Activated CD4-positive, alpha-beta memory T cell treated with anti-CD3 and anti-CD28 coated beads for 36 hours (primary cell): Measurements from ENCODE around the gene LRBA. TPM values are rescaled to one million over a fixed set of nuclear protein-coding genes. Genes with fewer than 3 reads are reported as not detected.
"Not testable (repeated sequence)": the region's sequence is repeated elsewhere in the genome, so short reads cannot be mapped to it uniquely, and the experiment has no call there.

Experiments used
- CTCF ChIA-PET: fragments of 350-600 bp; sonication (Branson Sonifier 250); formaldehyde crosslinking; loops from one replicate; lab custom pipeline; 2021; ENCODE audit warnings: antibody characterized with exemption, inconsistent platforms; lab: Charles Lee
- POLR2A ChIA-PET: fragments of 350-600 bp; sonication (Branson Sonifier 250); formaldehyde crosslinking; loops from one replicate; lab custom pipeline; 2021; ENCODE audit warnings: antibody characterized with exemption; lab: Charles Lee
- DNase-seq: peaks from one replicate; pipeline ENCODE4 v3.0.0-alpha.2; 2020
- H3K27ac Mint-ChIP-seq: one replicate; pipeline ENCODE4 v1.8.0; 2021; ENCODE audit warnings: mixed read lengths
- H3K27me3 Mint-ChIP-seq: one replicate; pipeline ENCODE4 v1.8.0; 2021; ENCODE audit warnings: mixed read lengths
- H3K36me3 Mint-ChIP-seq: one replicate; pipeline ENCODE4 v1.8.0; 2021; ENCODE audit warnings: mixed read lengths
- H3K4me1 Mint-ChIP-seq: one replicate; pipeline ENCODE4 v1.8.0; 2021; ENCODE audit warnings: low read depth, mixed read lengths
- H3K4me3 Mint-ChIP-seq: one replicate; pipeline ENCODE4 v1.8.0; 2021; ENCODE audit warnings: mild to moderate bottlenecking, mixed read lengths
- H3K9me3 Mint-ChIP-seq: one replicate; pipeline ENCODE4 v1.8.0; 2021; ENCODE audit warnings: mixed read lengths
- intact Hi-C: fragments of 100-400 bp; cut with micrococcal nuclease; formaldehyde crosslinking; loops from one replicate; pipeline ENCODE4 v1.15.1; 2023
- total RNA-seq, 2 experiments: library from RNA; stranded (reverse); gene quantifications; one replicate each; pipeline ENCODE4 v1.2.3, GENCODE V29; 2021

The LRBA gene
- total RNA-seq, 2 experiments from 2014 or later, result 62.4 to 63.7 TPM

DNA sequence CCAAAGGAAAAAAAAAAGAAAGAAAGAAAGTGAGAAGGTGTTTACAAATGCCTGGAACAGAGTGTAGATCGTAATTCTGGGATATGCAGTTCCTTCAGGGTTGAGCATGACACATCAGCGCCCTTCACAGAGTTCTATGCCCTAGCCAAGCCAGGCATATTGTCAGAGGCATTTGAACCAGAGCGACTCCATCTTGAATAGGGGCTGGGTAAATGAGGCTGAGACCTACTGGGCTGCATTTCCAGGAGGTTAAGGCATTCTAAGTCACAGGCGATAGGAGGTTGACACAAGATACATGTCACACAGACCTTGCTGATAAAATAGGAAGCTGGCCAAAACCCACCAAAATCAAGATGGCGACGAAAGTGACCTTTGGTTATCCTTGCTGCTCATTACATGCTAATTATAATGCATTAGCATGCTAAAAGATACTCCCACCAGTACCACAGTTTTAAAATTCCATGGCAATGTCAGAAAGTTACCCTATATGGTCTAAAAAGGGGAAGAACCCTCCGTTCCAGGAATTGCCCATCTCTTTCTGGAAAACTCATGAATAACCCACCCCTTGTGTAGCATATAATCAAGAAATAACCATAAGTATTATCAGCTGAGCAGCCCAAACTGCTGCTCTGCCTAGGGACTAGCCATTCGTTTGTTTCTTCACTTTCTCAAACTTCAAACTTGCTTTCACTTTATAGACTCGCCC is 23.5 kb upstream of the LRBA start:
- CTCF ChIA-PET, result no interaction called here
- no peak overlapping the region for H3K4me3 Mint-ChIP-seq
- intact Hi-C loops, result no loop called here
- no peak overlapping the region for H3K27ac Mint-ChIP-seq
- peaks cover 3% of the 10 kb centered on the region for H3K4me1 Mint-ChIP-seq
- DNase-seq, result no peak
- no peaks in the 10 kb centered on the region for H3K27me3 Mint-ChIP-seq
- H3K36me3 Mint-ChIP-seq, result no peaks in the 10 kb centered on the region
- POLR2A ChIA-PET, result no interaction called here
- no peaks in the 10 kb centered on the region for H3K9me3 Mint-ChIP-seq

DNA sequence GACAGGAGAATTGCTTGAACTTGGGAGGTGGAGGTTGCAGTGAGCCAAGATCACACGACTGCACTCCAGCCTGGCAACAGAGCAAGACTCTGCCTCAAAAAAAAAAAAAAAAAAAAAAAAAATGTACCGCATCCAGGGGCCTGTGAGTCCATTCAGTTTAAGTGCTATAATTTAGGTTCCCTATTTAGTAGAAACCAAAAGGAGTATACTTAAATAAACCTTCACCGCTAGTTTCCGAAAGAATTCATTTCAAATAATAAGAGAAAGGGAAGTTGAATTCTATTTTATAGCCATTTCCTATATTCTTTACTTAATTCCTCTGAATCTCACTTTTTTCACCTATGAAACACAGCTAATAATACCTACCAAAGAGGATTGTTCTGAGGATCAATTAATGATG is 20.8 kb upstream of the LRBA start:
- intact Hi-C loops, result no loop called here
- Mint-ChIP-seq H3K36me3 (no peaks in the 10 kb centered on the region), H3K4me1 (peaks cover 16% of the 10 kb centered on the region), H3K4me3 (no peak overlapping the region), H3K27me3 (no peaks in the 10 kb centered on the region), H3K9me3 (no peaks in the 10 kb centered on the region), H3K27ac (no peak overlapping the region)
- DNase-seq, result no peak
- CTCF ChIA-PET, result no interaction called here
- POLR2A ChIA-PET, result no interaction called here

DNA sequence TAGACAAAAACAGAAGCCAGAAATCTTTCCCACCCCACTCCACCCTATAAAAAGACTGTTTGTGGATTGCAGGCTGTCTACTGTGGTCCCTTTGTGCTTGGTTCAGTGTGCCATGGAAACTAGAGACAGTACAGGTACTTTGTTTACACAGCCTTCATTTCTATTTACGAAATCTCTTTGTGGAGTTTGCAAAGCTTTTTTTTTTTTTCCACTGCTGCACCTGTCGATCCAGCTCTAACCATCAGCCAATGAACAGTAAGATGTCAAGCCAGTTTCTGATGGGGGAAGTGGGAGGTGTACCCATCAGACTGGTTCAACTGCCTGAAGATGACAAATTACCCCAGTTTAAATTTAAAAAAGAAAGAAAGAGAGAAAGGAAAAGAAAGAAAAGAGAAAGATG is 20.2 kb upstream of the LRBA start:
- Mint-ChIP-seq H3K27ac (no peak overlapping the region), H3K4me1 (peaks cover 22% of the 10 kb centered on the region), H3K9me3 (no peaks in the 10 kb centered on the region), H3K4me3 (no peak overlapping the region), H3K36me3 (no peaks in the 10 kb centered on the region), H3K27me3 (no peaks in the 10 kb centered on the region)
- ChIA-PET POLR2A (interaction anchor here (0.6 kb wide), 1 partner anchor 47 kb away, joined by 4 read pairs; no protein-coding TSS in a partner anchor), CTCF (interaction anchor here (0.7 kb wide), 1 partner anchor 75 kb away, joined by 3 read pairs; no protein-coding TSS in a partner anchor)
- intact Hi-C loops, result no loop called here
- no peak for DNase-seq

DNA sequence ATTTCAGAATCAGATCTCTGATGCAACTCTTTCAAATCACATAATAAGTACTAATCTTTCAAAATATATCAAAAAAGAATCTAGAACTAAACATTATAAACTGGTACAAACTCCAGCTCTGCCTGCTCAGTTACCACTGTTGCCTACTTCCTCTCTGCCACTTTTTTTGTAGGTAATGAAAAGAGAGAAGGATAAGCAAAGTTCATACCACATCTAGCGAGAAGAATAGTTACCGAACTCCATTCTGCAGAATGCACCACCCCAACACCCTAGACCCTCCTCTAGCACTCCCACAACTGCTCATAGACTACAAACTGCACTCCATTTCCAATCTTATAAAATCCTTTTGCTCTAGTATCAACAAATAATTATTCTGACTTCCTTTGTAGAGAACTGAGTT is 19.7 kb upstream of the LRBA start:
- ChIA-PET POLR2A (interaction anchor here (0.6 kb wide), 1 partner anchor 47 kb away, joined by 4 read pairs; no protein-coding TSS in a partner anchor), CTCF (interaction anchor here (0.7 kb wide), 1 partner anchor 74 kb away, joined by 3 read pairs; no protein-coding TSS in a partner anchor)
- Mint-ChIP-seq H3K4me1 (peaks cover 26% of the 10 kb centered on the region), H3K4me3 (no peak overlapping the region), H3K9me3 (no peaks in the 10 kb centered on the region), H3K27ac (no peak overlapping the region), H3K27me3 (no peaks in the 10 kb centered on the region), H3K36me3 (no peaks in the 10 kb centered on the region)
- no peak for DNase-seq
- intact Hi-C loops, result loop anchor here (5.0 kb wide), 3 partner anchors 148 to 1048 kb away; no protein-coding TSS in a partner anchor

DNA sequence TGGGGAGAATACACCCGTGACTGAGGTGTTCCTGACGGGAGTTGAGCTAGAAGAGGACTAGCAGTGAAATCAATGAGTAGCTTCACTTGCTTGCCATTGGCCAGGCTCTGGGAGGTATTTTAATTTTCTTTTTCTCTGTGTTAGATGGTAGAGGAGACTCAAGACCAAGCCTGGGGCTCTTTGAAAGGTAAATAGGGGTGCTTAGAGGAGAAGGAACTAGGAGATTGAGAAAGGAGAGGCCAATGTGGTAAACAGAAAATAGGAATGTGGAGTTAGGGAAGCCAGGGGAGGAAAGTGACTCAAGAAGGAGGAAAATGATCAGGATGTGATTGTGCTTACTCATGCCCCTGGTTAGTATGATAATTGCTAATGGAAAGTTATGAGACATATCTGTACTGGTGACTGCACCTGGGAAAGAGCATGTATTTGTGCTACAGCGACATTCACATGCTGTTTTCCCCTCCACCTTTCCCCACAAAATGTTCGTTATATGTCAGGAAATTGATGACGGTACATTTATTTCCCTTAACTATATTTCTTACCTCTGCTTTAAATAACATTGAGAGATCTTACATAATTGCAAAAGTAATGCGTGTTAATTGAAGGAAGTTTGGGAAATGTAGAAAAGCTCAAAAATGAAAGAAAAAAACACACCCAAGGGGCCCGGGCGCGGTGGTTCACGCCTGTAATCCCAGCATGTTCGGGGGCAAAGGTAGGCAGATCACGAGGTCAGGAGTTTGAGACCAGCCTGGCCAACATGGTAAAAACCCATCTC is 16.9 kb upstream of the LRBA start:
- CTCF ChIA-PET, result interaction anchor here (0.8 kb wide), 1 partner anchor 61 kb away, joined by 3 read pairs; no protein-coding TSS in a partner anchor
- intact Hi-C loops, result loop anchor here (1.0 to 5.0 kb wide), 5 partner anchors 61 to 1045 kb away; no protein-coding TSS in a partner anchor
- Mint-ChIP-seq H3K4me3 (peak overlapping the region; percentile 75), H3K27ac (peak overlapping the region; percentile 79), H3K4me1 (peaks cover 29% of the 10 kb centered on the region), H3K9me3 (no peaks in the 10 kb centered on the region), H3K27me3 (no peaks in the 10 kb centered on the region), H3K36me3 (no peaks in the 10 kb centered on the region)
- DNase-seq, result peak; percentile 20
- POLR2A ChIA-PET, result interaction anchor here (0.6 to 1.5 kb wide), 4 partner anchors 17 to 68 kb away, joined by 3 to 7 read pairs (median 4); partner anchors contain the start of genes LRBA and RPS3A

DNA sequence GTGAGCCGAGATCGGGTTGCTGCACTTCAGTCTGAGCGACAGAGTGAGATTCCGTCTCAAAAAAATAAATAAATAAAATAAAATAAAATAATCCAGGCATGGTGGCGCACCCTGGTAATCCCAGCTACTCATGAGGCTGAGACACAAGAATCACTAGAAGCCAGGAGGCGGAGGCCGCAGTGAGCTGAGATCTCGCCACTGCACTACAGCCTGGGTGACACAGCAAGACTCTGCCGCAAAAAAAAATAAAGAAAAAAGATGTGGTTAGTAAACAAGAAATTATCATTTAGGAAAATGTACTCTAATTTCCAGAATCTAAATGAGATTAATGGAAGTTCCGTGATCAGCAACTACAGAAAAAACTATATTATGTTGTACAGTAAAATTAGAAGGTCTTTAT is 14.5 kb upstream of the LRBA start:
- H3K4me3 Mint-ChIP-seq, result peak overlapping the region; percentile 16
- intact Hi-C loops, result no loop called here
- no peaks in the 10 kb centered on the region for H3K9me3 Mint-ChIP-seq
- H3K4me1 Mint-ChIP-seq, result peaks cover 26% of the 10 kb centered on the region
- no peaks in the 10 kb centered on the region for H3K36me3 Mint-ChIP-seq
- CTCF ChIA-PET, result interaction anchor here (0.8 to 2.4 kb wide), 3 partner anchors 59 to 69 kb away, joined by 4 to 10 read pairs (median 9); no protein-coding TSS in a partner anchor
- POLR2A ChIA-PET, result interaction anchor here (0.7 to 2.6 kb wide), 5 partner anchors 15 to 86 kb away, joined by 3 to 46 read pairs (median 5); partner anchors contain the start of genes LRBA and RPS3A
- H3K27ac Mint-ChIP-seq, result peak overlapping the region; percentile 83
- peak; percentile 66 for DNase-seq
- H3K27me3 Mint-ChIP-seq, result no peaks in the 10 kb centered on the region

DNA sequence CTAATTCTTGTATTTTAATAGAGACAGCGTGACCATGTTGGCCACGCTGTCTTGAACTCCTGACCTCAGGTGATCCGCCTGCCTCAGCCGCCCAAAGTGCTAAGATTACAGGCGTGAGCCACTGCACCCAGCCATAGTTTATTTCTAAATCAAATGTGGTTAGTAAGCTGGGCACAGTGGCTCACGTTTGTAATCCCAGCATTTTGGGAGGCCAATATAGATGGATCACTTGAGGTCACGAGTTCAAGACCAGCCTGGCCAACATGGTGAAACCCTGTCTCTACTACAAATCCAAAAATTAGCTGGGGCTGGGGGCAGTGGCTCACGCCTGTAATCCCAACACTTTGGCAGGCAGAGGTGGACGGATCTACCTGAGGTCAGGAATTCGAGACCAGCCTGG is 13.9 kb upstream of the LRBA start:
- H3K27ac Mint-ChIP-seq, H3K9me3 Mint-ChIP-seq, DNase-seq, H3K27me3 Mint-ChIP-seq, H3K36me3 Mint-ChIP-seq, intact Hi-C loops, H3K4me3 Mint-ChIP-seq: not testable (repeated sequence)
- ChIA-PET POLR2A (interaction anchor here (1.0 to 2.6 kb wide), 3 partner anchors 15 to 85 kb away, joined by 3 to 46 read pairs (median 8); partner anchors contain the start of gene LRBA), CTCF (interaction anchor here (1.3 to 2.4 kb wide), 3 partner anchors 67 to 162 kb away, joined by 3 to 10 read pairs (median 9); no protein-coding TSS in a partner anchor)
- H3K4me1 Mint-ChIP-seq, result peaks cover 26% of the 10 kb centered on the region

DNA sequence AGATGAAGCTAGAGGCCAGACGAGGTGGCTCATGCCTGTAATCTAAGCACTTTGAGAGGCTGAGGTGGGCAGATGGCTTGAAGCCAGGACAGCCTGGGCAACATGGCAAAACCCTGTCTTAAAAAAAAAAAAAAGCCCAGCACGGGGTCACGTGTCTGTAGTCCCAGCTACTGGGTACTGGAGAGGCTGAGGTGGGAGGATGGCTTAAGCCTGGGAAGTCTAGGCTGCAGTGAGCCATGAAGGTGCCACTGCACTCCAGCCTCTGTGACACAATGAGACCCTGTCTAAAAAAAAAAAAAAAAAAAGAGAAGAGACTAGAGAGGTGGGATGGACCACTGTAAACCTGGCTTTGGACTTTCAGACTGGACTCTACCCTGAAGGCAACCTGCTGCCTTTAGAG is 10.7 kb upstream of the LRBA start:
- ChIA-PET POLR2A (interaction anchor here (0.7 kb wide), 1 partner anchor 30 kb away, joined by 6 read pairs; no protein-coding TSS in a partner anchor), CTCF (no interaction called here)
- peaks cover 12% of the 10 kb centered on the region for H3K4me1 Mint-ChIP-seq
- no peaks in the 10 kb centered on the region for H3K27me3 Mint-ChIP-seq
- H3K36me3 Mint-ChIP-seq, result no peaks in the 10 kb centered on the region
- intact Hi-C loops, result no loop called here
- no peak overlapping the region for H3K27ac Mint-ChIP-seq
- H3K4me3 Mint-ChIP-seq, result no peak overlapping the region
- H3K9me3 Mint-ChIP-seq, result no peaks in the 10 kb centered on the region
- DNase-seq, result no peak

DNA sequence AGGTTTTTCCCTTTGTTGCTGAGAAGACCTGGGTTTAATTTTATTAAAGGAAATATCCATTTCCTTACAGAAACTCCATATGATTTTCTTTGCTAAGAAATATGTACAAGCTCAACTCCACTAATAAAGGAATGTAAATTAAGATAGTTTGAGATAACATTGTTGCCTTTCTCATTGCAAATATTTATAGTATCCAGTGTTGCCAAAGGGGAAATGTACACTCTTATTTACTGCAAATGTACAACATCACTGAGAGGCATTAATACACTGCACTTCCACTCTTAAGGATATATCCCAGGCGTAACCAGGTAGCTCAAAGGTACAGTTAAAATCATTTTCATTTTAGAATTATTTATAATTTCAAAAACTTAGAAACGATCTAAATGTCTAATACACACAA is 7.5 kb upstream of the LRBA start:
- Mint-ChIP-seq H3K9me3 (no peaks in the 10 kb centered on the region), H3K27ac (no peak overlapping the region), H3K4me1 (no peaks in the 10 kb centered on the region), H3K27me3 (no peaks in the 10 kb centered on the region), H3K4me3 (no peak overlapping the region), H3K36me3 (no peaks in the 10 kb centered on the region)
- intact Hi-C loops, result no loop called here
- no peak for DNase-seq
- POLR2A ChIA-PET, result no interaction called here
- CTCF ChIA-PET, result no interaction called here

DNA sequence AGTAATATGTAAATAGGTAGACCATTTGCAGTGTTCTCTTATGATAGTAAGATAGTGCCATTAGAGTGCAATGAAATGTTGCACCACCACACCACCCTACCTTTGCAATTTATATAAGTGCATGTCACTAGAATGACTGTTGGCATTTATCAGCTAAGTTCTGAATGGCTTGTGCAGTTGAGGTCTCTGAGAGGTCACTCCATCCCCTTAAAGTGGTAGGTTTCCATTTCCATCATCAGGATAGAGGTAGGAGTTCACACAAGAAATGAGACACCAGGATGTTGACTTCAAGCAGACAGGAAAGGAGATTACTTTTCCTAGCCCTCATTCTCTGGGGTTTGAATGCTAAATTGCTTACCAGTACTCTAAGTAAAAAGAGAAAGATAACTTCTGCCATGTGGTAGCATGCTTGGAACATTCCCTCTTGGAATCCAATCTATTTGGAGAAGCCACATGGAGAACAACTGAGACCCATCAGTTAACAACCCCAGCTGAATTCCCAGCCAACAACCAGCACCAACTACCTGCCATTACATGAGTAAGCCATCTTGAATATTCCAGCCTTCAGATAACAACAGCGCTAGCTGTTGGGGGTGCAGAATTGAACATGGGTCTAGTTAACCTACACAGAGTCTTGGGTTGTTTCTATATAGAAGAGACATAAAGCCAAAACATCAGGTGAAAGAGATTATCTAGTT is 6.7 kb upstream of the LRBA start:
- POLR2A ChIA-PET, result no interaction called here
- H3K36me3 Mint-ChIP-seq, result no peaks in the 10 kb centered on the region
- no peak for DNase-seq
- intact Hi-C loops, result no loop called here
- H3K27ac Mint-ChIP-seq, result no peak overlapping the region
- H3K9me3 Mint-ChIP-seq, result no peaks in the 10 kb centered on the region
- peaks cover 2% of the 10 kb centered on the region for H3K4me1 Mint-ChIP-seq
- H3K4me3 Mint-ChIP-seq, result no peak overlapping the region
- no peaks in the 10 kb centered on the region for H3K27me3 Mint-ChIP-seq
- CTCF ChIA-PET, result no interaction called here
